DMS114 treated with DMSO at 0.1 percent for 48 hours (cell line): ENCODE measurements around the gene CHRD.
A peak's percentile ranks its signal among the peaks of the same experiment; 100 is the strongest.
"Not testable (repeated sequence)": the region's sequence is repeated elsewhere in the genome, so short reads cannot be mapped to it uniquely, and the experiment has no call there.

Experiments used
- DNase-seq: peaks from one replicate; lab custom pipeline; 2025; ENCODE audit not compliant: unreplicated experiment; lab: John Stamatoyannopoulos, UW

Gene CHRD

DNA sequence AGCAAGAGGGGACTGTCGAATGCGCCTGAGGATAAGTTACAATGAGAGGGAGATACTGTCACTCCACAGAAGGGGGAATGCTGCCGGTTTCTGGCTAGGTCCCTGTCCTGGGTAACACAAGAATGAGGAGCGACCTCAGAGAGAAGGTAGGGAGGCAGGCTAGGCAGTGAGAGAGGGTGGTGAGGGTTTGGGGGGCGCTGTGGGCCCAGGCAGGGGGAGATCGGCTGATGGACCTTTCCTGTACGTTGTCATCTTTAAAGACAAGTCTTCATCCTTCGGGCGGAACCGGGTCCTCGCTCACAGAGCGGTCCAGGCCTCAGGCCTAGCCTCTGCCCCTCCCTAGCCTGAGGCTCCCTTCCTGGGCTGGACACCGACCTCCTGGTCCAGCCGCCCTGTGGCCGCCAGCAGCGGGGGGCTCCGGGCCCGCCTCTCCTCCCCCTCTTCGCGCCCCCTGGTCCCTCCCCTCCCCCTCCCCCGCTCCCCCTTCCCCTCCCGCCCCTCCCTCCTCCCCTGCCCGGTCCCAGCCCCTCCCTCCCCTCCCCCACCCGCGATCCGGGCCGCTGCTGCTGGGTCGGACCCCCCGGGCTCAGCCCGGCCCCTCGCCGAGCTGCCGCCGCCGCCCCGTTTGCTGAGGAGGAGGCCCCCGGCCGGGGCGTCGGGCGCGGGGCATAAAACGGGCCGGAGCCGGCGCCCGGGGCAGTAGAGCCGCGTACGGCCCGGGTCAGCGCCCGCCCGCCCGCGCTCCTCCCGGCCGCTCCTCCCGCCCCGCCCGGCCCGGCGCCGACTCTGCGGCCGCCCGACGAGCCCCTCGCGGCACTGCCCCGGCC is at the start of gene CHRD:
CHRD (plus strand) TSS at position 697 of the 827 bp plus-strand sequence. CDS start 265 bp downstream, outside the sequence.
- DNase-seq: no peak

DNA sequence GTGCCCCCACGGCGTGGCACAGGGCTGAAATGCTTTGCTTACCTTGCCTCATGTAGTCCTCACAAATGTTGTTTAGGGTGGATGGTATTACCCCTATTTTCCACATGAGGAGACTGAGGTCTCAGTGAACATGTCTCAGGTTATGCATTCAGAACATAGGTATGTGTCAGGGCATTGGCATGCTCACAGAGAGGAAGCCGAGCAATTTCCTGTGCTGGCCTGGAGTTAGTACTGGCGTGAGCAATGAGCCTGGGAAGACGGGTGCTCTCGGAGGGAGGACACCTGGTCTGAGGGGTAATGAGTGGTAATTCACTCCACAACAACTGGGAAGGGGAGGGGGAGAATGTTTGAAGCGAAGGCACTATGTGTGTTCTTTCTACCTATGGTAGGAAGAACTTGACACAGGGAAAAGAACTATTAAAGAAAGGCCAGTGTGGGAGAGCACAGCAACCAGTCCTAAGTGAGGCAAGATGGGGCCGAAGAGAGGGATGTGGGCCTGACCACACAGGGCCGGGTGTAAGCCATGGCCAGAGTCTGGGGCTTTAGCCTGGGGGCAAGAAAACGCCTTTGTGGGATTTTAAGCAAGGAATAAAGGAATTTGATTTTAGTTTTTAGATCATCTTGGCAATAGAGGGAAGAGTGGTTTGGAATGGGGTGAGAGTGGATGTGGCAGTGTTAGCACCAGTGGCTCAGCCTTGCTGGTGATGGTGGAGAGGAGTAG is 47.3 kb upstream of the CHRD start:
- DNase-seq: no peak

DNA sequence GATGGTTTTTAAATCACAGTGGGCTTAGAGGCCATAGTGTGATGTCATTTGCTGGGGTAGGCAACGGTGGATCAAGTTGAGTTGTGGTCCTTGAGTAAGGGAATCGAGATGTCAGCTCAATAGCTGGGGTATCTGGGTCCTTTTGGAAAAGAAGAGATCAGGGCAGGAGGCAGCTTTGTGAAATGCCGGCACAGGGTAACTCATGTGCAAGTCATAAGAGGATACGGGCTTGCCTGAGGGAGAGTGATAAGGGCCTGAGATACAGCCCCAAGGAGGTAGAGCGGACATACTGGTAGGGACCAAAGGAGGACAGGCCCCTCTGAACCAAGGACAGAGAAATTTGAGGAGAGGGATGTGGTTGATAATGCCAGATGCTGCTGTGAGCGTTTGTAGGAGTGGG is 46.7 kb upstream of the CHRD start:
- no peak for DNase-seq

DNA sequence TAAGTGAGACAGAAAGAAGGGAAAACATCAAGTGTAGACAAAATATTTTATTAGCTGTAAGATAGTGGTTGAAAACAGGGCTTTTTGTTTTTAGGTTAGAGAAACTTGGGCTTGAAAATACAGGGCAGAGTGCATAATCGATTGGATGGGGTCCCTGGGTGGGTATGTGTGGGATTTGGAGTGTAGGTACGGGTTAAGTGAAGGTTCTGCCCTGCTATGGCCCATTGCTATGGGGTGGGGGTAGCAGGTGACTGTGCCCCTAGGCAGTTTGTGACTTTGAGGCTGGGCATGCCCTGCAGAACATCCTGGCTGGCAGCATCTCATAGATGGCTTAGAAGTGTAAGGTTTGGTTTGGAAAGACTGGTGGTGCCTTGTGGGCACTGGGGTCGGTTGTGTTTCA is 46.2 kb upstream of the CHRD start:
- no peak for DNase-seq

DNA sequence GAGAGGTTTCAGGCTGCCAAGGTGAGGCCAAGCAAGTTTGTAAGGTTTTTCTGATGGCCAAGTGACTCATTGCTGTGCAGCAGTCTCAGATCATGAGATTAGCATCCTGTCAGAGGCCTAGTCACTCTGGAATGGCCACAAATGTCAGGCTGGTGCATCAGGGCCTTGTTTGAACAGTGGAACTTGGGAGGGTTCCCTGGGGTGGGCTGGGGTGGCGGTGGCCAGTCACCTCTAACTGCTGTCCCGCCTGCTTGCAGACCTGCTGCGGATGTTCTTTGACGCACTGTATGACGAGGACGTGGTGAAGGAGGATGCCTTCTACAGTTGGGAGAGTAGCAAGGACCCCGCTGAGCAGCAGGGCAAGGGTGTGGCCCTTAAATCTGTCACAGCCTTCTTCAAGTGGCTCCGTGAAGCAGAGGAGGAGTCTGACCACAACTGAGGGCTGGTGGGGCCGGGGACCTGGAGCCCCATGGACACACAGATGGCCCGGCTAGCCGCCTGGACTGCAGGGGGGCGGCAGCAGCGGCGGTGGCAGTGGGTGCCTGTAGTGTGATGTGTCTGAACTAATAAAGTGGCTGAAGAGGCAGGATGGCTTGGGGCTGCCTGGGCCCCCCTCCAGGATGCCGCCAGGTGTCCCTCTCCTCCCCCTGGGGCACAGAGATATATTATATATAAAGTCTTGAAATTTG is 45.2 kb upstream of the CHRD start:
- no peak for DNase-seq

DNA sequence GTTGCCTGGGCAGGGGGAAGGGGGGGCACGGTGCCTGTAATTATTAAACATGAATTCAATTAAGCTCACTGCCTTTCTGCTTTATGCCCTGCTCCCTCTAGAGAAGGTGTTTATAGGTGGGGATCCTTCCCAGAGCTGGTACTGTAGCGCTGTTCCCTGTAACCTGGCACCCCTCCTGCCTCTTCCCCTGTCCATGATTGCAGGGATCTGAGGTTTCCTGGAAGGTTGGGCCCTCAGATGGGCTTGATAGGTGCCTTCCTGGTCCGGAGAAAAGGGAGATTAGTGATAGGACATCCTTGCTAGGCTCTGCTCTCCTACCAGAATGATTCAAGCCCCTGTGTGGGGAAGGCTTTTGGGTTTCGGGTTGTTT is 44.6 kb upstream of the CHRD start:
- DNase-seq: no peak

DNA sequence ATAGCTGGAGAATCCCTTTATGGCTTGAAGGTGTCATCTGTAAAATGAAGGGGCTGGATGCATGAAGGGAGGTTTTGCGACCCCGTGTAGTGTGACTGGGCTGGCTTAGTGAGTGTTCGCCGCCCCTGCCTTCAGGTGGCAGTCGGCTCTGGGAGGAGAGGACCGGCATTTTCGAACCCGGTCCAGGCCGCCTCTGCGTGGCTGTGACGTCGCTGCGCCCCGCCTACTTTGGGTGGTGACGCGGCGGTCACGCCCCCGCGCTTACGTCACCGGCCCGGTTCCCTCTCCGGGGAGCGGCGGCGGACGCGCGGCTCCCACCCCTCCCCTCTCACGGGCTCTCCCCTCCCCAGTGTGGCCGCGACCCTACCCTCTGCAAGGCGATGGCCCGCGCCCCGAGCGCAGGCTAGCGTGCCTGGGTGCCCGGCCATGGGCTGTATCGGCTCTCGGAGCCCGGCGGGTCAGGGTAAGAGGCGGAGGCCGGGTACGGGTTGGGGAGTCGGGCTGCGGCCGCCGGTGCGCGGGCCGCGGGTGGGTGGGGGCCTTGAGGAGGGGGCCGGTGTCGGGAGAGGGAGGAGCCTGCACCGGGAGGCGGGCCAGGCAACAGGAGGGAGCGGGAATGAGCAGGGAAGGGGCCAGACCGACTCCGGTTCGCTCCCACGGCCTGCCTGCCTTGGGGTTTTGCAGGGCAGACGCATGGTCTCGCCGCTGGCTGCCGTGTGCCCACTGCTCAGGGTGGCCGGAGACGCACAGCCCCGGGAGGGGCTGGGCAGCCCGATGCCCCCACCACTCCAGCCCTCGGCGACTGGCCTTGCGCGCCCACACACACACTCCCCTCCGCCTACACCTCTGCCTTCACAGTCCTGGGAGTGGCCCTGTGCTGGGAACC is 44.0 kb upstream of the CHRD start:
- peak; percentile 53 for DNase-seq

DNA sequence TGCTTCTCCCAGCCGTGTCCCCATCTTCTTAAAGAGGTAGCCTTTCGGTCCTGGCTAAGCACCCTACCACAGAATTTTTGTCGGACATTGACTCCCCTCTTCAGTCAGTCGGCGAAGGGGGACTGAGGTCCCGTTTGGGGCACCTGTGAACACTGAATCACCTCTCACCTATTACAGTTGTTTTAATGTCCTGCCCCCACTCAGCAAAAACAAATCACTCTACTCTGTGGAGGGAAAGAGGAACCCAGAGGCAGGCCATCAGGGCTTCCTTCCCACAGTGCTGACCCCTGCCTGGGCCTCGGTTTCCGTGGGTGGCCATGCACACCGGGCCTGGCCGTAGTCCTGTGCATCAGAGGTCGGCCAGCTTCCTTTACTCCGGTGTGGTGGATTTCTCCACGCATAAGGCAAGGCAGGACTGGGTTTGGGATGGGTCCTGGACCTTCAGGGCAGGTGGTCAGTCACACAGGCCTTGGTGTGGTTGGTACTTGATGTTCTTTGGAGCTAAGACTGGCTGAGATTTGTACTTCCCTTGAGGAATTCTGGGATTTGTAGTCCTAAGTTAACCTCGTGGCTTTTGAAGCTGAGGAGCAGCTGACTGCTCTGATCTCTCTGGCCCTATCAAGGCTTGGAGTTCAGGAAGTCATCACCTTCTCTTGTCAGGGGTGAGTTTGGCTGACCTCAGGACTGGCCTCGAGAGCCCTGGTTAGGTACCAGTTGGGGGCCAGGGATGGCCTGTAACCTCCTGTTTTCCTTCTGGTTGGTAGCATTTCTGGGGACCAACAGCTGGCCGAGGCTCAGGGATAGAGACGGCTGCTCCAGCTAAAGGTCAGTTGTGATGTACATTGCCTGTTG is 43.1 kb upstream of the CHRD start:
- DNase-seq: peak; percentile 33

DNA sequence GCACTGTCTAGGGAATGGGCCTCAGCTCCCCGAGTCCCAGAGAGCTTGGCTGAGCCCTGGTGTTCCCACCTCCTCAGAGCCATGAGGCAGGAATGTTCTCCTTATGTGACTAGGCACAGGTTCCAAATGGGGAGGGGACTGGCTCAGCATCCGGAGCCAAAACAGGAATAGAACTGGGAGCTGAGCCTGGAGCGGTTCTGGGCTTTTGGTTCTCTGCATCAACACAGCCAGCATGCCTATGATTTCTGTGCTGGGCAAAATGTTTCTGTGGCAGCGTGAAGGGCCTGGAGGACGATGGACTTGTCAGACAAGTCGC is 42.5 kb upstream of the CHRD start, which contains the start of gene FAM131A:
FAM131A (plus strand) TSS at position 202 of the 316 bp plus-strand sequence; CDS start at position 233, 31 bp downstream.
- DNase-seq: no peak

DNA sequence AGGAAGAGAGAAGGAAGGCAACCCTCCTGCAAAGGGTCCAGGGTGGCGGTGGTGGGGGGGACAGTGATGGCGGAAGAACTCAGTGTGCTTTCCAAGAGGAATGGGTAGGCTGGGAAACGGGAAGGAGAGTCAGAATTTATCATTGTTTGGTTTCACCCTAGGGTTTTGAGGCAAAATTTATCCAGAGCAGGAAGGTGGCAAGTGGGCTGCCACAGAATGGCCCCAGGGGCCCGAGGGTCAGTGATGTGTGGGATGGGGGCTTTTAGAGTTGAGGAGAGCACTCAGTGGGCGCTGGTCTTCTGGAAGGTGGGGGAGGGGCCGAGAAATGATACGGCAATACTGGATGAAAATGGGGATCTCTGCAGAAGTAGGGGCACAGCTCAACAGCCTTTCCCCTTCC is 41.9 kb upstream of the CHRD start:
- no peak for DNase-seq

DNA sequence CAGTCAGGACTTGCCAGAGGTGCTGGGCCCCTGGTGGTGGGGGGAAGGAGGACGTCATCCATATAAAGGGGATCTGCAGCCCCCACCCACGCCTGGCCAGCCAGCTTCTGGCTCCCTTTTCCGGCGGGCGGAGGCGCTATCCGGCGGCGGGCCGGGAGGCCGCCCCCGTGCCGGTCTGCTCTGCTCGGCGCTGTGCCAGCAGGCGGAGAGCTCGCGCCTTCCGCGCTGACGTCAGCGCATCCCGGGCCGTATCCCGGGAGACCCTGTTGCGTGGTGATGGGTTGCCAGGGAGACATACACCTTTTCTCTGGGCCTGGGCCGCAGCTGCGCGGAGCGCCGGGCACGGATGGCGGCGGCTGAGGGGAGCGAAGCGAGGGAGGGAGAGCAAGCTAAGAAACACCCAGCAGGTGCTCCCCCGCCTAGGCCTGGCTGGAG is 41.3 kb upstream of the CHRD start:
- no peak for DNase-seq

DNA sequence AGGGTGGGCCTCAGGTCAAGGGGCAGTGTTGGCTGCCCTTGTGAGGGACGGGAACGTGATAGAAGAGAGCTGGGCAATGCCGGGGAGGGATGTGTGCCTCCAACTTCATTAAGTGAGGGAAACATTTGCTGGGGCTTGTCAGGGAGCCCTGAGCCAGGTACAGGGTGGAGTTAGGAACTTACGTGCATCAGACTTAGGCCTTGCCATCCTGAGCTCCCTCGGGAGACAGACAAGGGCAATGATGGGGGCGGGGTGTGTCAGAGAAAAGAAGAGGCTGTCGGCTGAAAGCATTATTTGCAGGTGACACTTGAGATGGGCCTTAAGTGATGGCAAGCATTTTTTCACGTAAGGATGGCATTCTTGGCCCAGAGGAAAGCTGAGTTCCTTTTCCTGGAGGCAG is 40.9 kb upstream of the CHRD start:
- no peak for DNase-seq

DNA sequence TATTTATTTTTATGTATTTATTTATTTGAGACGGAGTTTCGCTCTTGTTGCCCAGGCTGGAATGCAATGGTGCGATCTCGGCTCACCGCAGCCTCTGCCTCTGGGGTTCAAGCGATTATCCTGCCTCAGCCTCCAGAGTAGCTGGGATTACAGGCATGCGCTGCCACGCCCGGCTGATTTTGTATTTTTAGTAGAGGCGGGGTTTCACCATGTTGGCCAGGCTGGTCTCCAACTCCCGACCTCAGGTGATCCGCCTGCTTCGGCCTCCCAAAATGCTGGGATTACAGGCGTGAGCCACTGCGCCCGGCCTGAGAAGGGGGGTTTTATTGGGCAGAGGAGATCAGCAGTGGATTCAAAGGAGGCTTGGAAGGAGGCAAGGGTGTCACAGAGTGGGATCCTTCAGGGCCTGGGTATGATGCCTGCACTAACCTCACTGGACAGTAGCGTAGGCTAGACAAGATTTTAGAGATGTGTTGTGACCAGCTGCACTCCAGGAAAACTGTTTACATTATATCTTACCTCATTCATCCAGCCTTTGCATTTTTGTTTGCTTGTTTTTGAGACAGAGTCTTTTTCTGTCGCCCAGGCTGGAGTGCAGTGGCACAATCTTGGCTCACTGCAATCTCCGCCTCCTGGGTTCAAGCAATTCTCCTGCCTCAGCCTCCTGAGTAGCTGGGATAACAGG is 40.3 kb upstream of the CHRD start:
- DNase-seq: not testable (repeated sequence)

DNA sequence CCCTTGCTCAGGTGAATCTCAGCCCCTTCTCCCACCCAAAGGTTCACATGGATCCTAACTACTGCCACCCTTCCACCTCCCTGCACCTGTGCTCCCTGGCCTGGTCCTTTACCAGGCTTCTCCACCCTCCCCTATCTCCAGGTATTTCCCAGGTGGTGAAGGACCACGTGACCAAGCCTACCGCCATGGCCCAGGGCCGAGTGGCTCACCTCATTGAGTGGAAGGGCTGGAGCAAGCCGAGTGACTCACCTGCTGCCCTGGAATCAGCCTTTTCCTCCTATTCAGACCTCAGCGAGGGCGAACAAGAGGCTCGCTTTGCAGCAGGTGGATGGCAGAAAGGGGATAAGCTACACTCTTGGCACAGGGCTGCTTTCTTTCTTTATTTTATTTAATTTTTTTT is 37.9 kb upstream of the CHRD start:
- DNase-seq: no peak

DNA sequence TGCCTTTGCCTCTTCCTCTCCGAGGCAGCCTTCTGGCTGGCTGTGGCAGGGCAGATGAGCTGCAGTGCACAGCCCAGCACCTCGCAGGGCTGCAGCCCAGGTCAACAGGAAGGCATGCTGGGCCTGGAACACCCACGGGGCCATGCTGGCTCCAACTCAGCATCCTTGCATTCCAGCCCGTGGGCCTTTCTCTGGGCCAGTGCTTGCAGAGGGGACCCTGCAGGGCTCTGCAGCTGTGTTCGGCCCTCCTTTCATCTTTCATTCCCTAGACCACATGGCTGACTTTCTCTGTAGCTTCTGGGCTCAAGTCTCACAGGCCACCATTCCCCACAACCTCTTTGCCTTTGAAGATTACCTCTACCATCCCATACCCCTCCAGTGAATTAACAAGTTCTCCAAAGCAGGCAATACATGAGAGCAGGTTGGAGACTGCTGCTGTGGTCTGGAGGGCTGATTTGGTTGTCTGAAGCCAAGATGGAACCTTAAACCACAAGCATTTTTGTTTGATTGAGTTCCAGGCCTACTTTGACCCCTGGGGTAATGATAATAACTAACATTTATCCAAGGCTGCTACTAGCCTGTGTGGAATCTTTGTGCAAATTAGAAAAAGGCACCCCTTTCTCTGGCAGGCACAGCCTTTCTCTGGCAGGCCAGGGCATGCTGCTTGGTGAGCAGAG is 36.5 kb upstream of the CHRD start:
- DNase-seq: no peak

DNA sequence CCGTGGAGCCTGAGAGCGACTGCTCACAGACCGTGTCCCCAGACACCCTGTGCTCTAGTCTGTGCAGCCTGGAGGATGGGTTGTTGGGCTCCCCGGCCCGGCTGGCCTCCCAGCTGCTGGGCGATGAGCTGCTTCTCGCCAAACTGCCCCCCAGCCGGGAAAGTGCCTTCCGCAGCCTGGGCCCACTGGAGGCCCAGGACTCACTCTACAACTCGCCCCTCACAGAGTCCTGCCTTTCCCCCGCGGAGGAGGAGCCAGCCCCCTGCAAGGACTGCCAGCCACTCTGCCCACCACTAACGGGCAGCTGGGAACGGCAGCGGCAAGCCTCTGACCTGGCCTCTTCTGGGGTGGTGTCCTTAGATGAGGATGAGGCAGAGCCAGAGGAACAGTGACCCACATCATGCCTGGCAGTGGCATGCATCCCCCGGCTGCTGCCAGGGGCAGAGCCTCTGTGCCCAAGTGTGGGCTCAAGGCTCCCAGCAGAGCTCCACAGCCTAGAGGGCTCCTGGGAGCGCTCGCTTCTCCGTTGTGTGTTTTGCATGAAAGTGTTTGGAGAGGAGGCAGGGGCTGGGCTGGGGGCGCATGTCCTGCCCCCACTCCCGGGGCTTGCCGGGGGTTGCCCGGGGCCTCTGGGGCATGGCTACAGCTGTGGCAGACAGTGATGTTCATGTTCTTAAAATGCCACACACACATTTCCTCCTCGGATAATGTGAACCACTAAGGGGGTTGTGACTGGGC is 35.1 kb upstream of the CHRD start:
- DNase-seq: no peak

DNA sequence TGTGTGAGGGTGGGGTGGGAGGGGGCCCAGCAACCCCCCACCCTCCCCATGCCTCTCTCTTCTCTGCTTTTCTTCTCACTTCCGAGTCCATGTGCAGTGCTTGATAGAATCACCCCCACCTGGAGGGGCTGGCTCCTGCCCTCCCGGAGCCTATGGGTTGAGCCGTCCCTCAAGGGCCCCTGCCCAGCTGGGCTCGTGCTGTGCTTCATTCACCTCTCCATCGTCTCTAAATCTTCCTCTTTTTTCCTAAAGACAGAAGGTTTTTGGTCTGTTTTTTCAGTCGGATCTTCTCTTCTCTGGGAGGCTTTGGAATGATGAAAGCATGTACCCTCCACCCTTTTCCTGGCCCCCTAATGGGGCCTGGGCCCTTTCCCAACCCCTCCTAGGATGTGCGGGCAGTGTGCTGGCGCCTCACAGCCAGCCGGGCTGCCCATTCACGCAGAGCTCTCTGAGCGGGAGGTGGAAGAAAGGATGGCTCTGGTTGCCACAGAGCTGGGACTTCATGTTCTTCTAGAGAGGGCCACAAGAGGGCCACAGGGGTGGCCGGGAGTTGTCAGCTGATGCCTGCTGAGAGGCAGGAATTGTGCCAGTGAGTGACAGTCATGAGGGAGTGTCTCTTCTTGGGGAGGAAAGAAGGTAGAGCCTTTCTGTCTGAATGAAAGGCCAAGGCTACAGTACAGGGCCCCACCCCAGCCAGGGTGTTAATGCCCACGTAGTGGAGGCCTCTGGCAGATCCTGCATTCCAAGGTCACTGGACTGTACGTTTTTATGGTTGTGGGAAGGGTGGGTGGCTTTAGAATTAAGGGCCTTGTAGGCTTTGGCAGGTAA is 34.3 kb upstream of the CHRD start:
- DNase-seq: peak; percentile 66
